Measurements from ENCODE around the gene CHD5.
"Not testable (repeated sequence)": the region's sequence is repeated elsewhere in the genome, so short reads cannot be mapped to it uniquely, and the experiment has no call there.

DNA sequence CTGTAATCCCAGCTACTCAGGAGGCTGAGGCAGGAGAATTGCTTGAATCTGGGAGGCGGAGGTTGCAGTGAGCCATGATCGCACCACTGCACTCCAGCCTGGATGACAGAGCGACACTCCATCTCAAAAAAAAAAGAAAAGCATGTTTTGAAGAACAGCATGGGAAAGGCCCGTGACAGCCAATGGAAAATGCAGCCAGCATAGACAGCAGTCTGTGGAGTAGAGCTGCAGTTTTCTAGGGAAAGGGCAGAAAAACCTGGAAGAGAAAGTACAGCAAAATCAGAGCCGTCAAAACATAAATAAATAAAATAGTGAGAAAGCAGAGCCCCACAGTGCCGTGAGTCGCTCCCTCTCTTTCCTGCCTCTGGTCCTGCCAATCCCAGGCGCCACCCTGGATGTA lies 103.1 kb downstream of the CHD5 start:
- not testable (repeated sequence) for TF ChIP-seq CTCF, POLR2A (IDR thresholded peaks at IDR 0.05)
